Measurements from ENCODE around the gene FOXL2.

FOXL2 gene

DNA sequence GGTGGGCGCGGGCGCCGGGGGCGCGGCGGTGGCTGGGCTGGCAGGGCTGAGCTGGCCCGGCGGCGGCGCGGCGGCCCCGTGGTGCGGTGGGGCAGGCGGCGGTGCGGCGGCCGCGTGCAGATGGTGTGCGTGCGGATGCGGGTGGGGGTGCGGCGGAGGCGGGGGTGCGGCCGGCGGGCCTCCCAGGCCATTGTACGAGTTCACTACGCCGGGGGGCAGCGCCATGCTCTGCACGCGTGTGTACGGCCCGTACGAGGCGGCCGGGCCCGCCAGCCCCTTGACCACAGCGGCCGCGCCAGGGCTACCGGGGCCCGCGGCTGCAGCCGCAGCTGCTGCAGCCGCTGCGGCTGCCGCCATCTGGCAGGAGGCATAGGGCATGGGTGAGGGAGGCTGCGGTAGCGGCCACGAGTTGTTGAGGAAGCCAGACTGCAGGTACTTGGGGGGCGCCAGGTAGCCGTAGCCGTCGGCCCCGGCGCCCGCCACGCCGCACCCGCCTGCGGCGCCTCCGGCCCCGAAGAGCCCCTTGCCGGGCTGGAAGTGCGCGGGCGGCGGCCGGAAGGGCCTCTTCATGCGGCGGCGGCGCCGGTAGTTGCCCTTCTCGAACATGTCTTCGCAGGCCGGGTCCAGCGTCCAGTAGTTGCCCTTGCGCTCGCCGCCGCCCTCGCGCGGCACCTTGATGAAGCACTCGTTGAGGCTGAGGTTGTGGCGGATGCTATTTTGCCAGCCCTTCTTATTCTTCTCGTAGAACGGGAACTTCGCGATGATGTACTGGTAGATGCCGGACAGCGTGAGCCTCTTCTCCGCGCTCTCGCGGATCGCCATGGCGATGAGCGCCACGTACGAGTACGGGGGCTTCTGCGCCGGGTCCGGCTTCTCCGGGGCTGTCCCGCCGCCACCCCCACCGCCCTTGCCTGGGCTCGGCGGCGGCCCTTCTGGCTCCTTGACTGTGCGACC, 951 bp downstream of the FOXL2 start:
- DNase-seq (ENCODE audit: low read depth) = no peak

DNA sequence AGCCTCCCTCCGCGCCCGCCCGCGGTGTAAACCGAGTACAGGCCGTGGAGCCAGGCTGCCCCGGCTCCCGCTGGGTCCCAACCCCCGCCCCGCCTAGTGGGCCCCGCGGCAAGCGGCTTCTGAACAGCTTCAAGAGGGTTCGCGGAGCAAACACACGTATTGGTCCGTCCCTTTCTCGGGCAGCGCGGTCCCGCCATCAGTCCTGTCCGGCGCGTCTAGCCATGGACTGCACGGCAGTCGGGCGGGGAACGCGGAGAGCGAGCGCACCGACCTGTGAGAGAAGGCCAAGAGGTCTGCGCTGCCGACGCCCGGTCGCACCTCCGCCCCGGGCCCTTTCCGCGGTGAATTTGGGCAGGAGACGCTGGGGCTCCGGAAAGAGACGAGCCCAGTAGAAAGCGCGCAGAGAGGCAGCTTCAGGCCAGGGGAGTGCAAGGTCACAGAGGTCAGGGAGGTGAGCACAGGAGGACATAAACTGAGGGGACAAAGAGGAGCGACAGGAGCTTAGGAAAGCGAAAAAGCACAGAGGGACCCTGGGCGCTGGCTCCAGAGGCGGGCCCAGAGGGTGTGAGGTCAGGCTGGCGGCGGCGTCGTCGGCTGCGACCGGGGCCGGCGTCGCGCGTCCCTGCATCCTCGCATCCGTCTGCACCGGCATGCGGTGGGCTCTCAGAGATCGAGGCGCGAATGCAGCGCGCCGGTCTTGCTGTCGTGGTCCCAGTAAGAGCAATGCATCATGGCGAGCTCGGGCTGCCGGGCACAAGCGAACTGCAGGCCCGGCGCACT, 1.8 kb downstream of the FOXL2 start:
- no peak for DNase-seq (ENCODE audit: low read depth)

DNA sequence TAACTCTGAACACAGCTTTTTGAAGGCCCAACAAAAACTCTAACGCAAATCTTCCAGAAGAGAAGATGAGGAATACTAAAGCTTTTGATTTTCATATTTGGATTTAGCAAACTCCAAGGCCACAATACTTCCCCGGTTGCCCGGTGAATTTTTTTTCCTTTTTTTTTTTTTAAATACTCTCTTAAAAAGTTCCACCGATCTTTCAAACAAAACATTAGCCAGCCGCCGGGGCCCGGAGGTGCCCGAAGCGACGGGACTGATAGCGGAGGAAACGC, 2.3 kb downstream of the FOXL2 start:
- no peak for DNase-seq (ENCODE audit: low read depth)

DNA sequence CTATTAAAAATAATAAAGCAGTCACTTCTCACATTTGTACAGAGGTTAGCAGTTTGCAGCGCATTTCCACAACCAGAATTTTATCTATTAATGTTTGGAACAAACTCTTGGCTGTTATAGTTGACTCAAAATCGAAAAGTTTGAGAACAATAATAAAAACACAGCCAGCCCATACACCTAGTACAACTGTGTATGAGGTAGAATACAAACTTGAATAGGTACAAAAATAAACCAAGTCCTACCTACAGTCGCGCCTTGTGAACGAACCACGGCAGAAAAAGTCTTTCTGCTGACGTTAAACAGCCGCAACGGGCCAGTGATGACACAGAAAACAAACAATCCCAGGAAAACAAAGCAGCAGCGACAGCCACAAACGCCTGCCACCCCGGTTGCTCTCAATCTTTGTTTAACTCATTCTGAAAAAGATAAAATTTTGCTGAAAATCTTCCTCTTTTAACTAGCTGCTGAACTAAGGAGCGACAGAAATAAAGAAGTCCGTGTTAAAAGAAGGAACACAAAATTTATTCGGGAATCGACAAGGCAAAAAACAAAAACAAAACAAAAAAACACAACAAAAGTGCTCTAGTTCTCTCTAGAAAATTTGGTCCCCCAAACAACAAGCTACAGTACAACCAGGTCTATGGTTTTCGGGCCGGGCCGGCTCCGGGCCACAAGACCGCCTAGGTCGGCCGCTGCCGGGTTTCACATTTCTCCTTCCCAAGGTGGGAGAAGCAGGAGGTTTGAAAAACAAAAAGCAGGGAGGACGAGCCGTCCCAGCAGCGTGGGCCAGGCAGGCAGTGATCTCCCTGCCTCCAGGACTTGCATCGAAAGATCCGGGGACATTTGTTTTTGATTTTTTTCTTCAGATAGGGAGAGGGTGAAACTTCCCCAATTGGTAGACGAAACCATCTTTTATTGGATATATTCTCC, 2.9 kb downstream of the FOXL2 start:
- no peak for DNase-seq (ENCODE audit: low read depth)

DNA sequence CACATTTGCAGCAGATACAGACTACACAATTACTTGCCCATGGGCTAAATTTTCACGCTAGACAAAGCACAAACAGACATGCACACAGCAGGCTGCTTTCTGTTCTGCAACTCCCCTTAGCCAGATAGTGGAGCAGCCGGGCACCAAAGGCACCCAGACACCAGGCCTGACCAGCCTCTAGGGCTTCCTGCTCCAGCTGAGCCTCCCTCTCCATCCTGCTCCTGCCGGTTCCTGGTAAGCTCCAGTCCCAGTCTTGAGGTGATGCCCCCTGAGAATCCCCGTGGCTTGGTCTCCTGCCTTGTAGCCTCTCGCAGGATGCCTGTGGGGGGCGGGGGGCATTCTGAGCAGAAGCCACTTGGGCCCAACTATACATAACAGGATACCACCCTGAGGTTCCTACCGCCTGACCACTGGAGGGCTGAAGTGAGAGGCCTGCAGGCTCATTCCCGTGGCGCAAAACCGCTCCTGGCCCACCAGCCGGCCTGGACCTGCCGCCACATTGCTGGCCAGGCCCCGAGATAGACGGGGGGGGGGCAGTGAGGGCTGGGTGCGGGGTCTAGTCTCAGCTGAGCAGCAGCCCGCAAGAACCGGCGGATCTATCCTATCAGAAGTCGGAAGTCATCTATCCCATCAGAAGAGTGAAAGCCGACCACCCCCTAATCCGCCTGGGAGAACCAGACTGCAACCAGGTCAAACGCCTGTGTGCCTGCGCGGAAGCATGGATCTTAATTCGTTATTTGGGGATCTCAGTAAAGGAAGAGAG, 3.9 kb downstream of the FOXL2 start:
- DNase-seq (ENCODE audit: low read depth) = no peak

DNA sequence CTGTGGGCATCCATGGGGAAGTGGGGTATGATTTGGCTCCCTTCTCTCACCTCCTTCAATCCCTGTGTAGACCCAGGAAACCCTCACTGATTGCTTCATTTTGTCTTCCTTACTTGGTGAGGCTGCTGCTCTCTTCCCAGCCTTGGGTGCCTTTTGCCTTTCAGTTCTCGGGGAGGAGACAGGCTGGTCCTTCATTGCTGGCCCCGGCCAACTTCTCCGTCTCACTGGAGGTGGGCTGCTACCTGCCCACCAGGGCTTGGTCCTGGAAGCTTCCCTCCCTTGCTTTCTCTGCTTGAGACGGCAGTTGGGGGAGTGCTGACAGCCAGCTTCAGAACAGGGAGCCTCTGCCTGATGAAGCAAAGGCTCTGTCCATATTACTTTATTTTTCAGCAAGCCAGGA, 4.7 kb downstream of the FOXL2 start:
- no peak for DNase-seq (ENCODE audit: low read depth)

DNA sequence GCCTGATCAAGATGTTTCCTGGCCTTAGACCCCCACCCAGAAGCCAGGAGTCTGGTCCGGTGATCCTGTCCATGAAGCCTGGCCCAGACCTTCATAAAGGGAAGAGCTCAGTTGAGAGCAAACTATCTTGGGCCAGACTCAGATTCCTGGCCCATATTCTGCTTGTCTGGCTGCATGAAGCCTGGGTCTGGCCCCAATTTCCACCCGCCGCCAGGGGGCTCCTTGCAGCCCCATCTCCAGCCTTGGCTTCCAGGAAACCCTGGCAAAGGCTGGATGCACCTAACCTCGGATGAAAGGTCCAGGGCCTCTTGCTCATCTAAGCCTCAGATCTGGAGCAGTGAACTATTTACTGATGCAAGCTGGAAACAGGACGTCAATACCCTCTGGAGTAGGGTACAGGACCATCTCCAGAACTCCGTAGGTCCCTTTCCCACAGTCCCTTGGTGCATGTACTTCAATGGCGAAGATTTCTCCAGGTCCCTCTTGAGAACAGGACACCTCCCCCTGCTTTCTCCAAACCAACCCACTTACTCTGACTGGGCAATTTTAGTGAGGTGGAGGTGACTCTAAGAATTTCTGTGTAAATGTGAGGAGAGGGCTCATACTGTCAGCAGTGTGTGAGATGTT, 5.6 kb downstream of the FOXL2 start:
- no peak for DNase-seq (ENCODE audit: low read depth)

DNA sequence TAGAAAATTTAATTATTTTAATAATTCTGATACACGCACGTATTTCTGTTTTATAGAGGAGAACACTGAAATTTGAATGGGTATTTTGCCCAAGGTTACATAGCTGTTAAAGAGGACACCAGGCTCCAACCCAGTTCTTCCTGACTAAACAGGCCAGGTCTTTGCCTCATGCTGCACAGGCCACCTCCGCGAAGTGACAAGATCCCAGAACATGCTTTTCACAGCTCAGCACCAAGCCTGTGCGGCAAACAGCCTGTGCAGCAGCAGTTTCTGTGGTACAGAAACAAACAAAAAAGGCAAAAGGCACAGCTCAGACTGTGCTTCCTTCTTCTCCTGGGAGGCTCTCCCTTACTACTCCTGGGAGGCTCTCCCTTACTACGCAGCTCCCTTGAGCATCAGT, 6.5 kb downstream of the FOXL2 start:
- DNase-seq (ENCODE audit: low read depth) = no peak

DNA sequence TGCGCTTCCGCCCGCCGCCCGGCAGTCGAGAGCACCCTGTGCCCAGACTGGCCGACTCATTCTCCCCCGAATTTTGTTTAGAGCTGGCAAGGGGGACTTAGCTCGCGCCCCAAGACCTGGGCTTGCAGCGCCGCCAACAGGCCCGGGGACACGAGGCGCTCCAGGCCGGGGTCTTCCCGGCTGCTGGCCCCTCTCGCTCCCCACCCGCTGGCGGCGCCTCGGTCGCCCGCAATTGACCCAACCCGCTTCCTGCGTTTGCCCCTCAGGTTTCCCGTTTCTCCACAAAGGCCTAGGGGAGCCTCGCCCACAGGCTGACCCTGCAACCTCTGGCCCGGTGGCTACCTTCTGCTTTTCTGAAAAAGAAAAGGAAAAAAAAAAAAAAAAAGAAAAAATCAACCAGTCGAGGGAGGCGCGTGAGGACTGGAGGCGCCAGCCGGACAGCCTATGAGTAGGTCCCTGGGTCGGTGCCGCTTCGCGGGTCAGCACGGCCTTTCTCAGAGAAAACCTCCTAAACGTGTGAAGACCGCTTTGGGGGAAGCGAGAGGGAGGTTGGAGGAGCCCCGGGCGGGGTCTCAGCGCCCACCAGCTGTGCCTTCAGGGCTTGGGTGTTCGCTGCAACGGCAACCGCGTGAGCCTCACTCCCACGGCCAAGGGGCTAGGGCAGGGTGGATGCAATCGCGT, 7.2 kb downstream of the FOXL2 start:
- DNase-seq (ENCODE audit: low read depth) = no peak

DNA sequence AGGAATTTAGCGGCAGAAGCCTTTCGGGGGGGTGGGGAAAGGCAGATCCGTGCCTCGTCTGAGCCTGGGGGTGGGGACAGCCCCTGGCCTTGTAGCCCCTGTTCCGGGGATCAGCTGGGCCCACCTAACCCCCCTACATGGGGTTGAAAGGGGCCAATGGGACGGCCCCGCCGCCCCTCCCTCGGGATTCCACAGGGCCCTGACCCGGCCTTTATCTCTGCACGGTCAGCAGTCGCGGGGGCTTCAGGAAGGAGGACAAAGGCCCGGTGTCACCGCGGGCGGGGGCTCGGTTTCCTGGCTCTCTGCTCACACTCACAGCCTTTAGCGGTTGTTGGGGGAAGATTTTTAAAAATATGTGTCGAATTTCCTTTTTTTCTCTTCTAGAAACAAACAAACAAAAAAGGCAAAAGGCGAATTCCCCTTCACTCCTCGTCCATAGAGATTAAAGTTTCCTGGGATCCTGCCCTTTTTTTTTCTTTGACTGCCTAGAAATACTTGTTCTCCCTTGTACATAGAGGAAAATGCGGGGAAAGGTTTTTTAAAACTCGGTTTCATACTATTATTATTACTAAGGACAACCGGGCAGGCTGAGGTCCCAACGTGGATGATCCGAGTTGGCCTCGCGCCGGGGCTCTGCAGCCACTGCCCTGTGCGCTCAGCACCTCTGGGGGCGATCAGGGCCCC, 7.9 kb downstream of the FOXL2 start:
- no peak for DNase-seq (ENCODE audit: low read depth)

DNA sequence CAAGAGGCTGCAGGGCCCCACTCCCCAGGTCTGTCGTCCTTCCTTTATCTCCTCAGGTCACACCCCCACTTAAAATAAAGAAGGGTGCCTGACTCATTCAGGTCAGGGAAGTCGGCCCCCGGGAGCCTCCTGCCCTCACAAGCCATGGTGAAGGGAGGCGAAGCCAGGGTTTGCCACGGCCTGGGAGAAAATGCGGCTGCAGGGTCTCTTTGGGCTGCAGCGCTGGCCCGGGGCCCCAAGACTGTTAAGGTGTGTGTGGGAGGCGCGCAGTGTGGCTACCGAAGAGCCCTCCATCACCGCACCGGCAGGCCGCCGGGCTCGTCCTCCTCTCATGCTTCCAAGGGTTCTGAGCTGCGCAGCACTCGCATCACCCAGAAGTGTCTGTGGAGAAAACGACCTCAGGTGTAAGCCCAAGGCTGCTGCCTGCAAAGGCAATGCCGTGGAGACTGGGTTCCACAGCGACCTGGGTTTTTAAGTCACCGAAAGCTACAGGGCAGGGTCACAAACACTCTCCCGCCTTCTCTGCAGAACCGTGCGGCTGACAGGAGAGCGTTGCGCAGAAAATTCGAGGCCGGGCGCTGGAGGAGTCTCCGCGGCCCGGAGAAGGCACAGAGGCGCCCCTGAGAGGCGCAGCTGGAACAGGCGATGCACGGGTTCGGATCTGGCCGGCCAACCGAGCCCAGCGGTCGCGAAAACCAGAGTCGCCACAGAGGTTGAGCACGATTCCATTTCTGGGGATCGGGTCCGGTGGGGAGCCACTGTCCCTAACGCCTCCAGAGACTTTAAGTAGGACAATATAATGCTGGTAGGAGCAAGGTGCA, 8.7 kb downstream of the FOXL2 start:
- no peak for DNase-seq (ENCODE audit: low read depth)

DNA sequence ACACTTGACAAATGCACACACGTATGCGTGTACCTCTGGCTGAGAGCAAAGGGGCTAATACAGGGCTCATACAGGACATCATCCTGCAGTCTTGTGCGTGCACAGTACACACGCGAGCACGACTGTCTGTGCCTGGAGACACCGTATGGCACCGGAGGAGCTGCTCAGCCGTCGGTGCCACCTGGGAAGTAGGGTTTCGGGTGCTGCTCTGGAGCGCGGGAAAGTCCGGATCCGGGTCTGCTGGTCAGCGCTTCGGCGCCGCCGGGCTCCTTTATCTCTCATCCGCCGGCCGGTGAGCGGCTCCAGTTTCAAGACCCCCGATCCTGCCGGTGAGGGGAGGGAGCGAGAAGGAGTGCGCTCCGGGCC, 9.3 kb downstream of the FOXL2 start:
- no peak for DNase-seq (ENCODE audit: low read depth)

DNA sequence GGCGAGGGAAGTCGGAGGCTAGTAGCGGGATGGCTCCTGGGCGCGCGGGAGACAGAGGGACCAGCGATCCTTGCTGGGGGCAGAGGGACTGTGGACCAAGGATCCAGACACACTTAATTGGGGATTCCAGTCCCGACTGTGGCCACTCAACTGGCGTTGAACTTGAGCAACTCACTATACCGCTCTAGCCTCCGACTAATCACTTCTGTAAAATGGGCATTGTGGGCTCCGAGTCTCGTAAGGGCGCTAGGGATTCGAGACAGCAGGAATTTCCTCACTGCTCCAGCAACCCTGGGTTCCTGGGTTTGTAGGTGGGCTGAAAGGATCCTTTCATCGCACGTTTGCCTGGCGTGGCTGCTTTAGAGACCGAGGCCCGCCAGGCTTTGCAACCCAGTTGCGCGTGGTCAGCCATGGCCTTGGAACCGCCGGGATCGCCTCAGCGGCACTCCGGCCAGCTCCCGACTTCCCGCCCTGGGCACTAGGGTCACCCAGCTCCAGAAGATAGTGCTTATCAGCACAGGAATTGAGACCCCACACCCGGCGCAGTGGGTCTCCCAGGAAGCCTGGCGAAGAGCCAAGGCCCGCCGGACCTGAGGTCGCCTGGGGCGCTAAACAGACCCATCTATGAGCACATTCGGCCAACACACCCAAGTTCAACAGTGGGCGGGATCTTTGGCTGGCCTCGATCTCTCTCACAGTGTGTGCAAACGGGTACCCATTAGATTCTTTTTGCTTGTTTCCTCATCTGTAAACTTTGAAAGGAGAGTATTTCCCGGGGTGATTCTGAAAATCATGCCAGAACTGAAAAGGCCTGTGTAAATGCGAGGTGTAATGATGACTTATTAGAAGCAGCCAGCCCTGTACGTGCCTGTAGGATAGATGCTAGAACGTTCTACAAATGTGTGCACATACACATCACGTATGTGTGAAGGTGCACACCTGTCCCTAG, 9.9 kb downstream of the FOXL2 start:
- DNase-seq (ENCODE audit: low read depth) = no peak

DNA sequence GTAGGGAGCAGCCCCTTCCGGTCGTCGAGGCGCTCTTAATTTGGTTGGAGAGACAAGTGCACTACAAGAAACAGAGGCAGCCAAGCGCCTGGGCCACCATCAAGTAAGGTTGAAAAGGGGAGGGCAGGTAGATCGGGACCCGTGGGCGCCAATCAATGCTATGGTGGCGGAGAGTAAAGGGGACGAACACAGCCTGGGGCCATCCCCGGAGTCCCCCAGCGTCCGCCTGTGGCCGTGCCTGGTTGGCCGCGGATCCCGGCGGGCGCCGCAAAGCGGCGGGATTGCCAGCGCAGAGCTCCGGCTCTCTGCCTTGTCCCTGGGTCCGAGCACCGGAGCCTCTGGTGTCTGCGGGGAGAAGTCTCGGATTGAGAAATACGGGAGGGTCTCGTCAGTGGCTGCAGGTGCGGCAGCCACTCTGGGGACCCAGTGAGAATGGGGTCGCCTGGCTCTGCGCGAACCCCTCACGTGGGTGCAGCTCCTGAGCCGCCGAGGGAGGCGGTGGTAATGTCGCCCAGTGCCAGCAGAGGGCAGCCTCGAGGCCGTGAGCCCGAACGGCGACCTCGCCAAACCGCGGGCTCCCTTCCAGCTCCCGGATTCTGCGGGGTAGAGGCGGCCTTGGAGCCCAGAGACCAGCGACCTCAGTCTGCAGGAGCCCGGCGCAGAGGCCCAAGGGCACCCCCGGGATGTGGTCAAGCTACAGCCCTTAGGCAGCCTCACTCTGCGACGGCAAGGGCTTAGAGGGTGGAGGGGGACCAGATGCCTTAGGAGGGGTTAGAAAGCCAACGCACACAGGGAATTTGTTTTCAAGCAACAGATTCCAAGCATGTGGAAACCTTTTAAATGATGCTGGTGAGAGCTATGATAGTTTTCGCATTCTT, 10.8 kb downstream of the FOXL2 start:
- DNase-seq (ENCODE audit: low read depth) = no peak

DNA sequence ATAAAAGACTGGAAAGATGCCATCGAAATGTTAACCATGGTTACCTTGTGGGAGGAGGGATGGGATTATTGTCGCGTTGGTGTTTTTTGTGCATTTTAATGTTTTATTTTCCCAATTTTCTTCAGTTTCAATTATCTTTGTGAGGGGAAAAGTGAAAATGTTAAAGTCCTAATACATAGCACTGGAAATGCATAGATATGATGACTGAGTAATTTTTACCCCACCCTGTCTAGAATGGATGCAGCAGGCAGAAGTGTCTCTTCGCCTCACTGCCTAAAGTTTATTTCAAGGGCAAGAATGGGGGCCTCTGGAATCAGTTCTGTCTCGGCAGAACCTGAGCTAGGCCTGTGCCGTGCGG, 11.5 kb downstream of the FOXL2 start:
- no peak for DNase-seq (ENCODE audit: low read depth)

DNA sequence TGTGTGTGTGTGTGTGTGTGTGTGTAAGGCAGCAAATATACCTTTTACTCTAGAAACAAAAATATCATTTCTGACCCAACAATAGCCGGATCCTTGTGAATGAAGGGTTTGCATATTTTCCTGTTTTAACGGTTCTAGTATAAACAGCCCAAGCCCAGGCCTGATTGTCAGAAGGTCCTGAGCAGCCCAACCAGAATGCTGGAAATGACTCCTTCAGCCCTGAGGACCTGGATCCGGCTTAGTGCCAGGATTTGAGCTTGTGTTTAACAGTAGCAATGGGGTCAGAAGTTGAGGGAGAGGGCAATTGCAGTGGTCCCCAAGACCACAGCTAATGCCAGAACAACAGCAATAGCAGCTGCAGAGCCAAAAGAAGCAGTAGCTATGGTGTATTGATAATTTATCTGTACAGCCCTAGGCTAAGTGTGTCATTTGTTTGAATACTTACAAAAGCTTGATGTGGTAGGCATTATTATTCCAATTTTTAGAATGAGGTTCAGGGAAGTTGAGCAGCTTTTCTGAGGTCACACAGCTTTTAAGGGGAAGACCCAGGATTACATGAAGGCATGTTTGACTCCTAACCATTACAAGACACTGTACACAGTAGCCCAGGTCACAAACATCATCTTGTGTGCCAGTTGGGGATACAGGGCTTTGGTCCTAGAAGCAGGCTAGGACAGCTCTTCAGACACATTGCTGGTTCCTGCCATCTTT, 12.8 kb downstream of the FOXL2 start:
- no peak for DNase-seq (ENCODE audit: low read depth)

Data from HS-27A (cell line).